Measurements from ENCODE around the gene MKS1.

GRCh38 chr17:58228679-58229078 is 9.6 kb upstream of the MKS1 start:
- TF ChIP-seq POLR2A (IDR thresholded peaks at IDR 0.05; ENCODE audit: low read depth, low read length), result no peak
- no peak for TF ChIP-seq CTCF (IDR thresholded peaks at IDR 0.05; ENCODE audit: extremely low read depth in 1 of 2, insufficient read depth in 1 of 2, low read depth in 1 of 2, low read length in 2 of 2)
- TF ChIP-seq EZH2 (IDR thresholded peaks at IDR 0.05; ENCODE audit: borderline replicate concordance, low read depth, low read length, severe bottlenecking), result no peak
- no peak for TF ChIP-seq POLR2AphosphoS5 (IDR thresholded peaks at IDR 0.05; ENCODE audit: insufficient read depth, low read depth, low read length)
- TF ChIP-seq GATA2 (IDR thresholded peaks at IDR 0.05; ENCODE audit: insufficient read depth, insufficient read length, low read depth, low read length), result no peak
- TF ChIP-seq MAX (IDR thresholded peaks at IDR 0.05; ENCODE audit: insufficient read depth, insufficient read length), result no peak
- no peak for TF ChIP-seq FOS (IDR thresholded peaks at IDR 0.05; ENCODE audit: borderline replicate concordance, insufficient read depth, low read length)
